ENCODE data around the gene FURIN.
"Not testable (repeated sequence)": the region's sequence is repeated elsewhere in the genome, so short reads cannot be mapped to it uniquely, and the experiment has no call there.

FURIN gene

GRCh38 chr15:90868261-90868689 lies at the start of gene FURIN:
TSS of gene FURIN (plus strand) at chr15:90868588. CDS start at chr15:90875741, 7,153 bp downstream.
- no peak for DNase-seq

DNA sequence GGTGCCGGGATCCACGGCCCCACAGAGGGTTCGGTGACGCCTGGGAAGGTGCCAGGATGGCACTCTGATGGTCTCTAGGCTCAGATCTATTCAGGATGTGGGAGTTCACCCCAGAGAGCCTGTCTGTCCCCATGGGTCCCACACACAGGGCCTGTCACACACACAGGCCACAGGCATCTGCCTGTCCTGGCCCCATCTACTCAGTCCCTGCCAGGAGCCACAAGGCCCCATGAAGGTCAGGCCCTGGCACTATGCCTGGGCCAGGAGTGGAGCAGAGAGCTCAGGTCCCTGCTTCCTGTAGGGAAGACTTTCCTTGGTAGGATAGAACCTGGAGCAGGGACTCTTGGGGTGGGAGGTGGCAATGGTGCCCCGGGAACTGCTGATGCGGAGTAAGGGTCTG lies 49.0 kb upstream of the FURIN start:
- DNase-seq, result no peak

- no peak for DNase-seq
Observed at GRCh38 chr15:90819850-90820249, 48.5 kb upstream of the FURIN start.

- DNase-seq, result no peak
Observed at GRCh38 chr15:90820481-90820880, 47.9 kb upstream of the FURIN start.

DNA sequence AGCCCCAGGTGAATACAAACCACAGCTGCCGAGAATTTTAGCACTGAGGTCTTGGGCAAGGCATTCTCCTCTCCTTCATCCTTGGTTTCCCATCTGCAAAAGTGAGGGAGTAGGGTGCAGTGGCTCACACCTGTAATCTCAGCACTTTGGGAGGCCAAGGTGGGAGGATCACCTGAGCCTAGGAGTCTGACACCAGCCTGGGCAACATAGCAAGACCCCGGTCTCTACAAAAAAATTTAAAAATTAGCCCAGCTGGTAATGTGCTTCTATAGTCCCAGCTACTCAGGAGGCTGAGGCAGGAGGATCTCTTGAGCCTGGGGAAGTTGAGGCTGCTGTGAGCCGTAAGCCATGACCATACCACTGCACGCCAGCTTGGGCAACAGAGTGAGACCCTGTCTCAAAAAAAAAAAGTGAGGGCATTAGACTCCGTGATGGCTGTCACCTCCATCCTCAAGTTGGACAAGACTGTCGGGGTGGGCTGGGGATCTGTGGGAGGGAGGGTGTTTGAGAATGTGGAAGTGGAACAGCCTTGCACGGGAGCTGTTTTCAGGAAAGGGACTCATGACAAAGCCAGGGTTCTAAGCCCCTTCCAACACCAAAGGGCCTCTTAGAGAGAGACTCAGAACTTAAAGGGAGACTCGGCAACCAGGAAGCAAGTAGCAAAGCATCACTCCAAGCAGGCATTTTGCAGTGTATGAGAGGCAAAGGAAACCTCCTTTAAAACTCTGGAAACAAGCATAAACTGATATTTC lies 46.0 kb upstream of the FURIN start:
- DNase-seq, result no peak

GRCh38 chr15:90823455-90823974 lies 44.9 kb upstream of the FURIN start:
- DNase-seq, result no peak

DNA sequence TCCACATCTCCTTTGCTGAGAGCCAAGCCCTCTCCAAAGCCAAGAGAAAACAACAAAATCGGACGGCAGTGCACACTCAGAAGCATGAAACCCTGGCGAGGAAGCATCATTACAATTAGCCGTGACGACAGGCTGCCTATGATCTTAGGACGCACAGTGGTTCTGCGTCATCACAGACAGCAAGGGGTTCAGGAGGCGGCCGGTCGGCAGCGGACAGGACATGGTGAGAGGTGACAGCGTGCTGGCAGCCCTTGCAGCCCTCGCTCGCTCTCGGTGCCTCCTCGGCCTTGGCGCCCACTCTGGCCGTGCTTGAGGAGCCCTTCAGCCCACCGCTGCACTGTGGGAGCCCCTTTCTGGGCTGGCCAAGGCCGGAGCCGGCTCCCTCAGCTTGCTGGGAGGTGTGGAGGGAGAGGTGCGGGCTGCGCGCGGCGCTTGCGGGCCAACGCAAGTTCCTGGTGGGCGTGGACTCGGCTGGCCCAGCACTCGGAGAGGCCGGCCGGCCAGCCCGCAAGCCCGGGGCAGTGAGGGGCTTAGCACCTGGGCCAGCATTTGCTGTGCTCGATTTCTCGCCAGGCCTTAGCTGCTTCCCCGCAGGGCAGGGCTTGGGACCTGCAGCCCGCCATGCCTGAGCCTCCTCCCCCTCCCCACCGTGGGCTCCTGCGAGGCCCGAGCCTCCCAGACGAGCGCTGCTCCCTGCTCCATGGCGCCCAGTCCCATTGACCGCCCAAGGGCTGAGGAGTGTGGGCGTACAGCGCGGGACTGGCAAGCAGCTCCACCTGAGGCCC lies 43.1 kb upstream of the FURIN start:
- not testable (repeated sequence) for DNase-seq

DNA sequence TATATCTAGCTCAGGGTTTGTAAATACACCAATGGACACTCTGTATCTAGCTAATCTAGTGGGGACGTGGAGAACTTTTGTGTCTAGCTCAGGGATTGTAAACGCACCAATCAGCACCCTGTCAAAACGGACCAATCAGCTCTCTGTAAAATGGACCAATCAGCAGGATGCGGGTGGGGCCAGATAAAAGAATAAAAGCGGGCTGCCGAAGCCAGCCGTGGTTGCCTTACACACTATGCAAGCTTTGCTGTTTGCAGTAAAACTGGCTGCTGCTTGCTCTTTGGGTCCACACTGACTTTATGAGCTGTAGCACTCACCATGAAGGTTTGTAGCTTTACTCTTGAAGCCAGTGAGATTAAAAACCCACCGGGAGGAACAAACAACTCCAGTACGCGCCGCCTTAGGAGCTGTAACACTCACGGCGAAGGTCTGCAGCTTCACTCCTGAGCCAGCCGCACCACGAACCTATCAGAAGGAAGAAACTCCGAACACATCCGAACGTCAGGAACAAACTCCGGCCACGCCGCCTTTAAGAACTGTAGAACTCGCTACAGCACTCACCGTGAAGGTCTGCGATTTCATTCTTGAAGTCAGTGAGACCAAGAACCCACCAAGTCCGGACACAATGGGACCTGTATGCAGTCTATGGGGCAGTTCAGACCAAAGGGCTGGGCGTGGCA lies 42.0 kb upstream of the FURIN start:
- not testable (repeated sequence) for DNase-seq

DNA sequence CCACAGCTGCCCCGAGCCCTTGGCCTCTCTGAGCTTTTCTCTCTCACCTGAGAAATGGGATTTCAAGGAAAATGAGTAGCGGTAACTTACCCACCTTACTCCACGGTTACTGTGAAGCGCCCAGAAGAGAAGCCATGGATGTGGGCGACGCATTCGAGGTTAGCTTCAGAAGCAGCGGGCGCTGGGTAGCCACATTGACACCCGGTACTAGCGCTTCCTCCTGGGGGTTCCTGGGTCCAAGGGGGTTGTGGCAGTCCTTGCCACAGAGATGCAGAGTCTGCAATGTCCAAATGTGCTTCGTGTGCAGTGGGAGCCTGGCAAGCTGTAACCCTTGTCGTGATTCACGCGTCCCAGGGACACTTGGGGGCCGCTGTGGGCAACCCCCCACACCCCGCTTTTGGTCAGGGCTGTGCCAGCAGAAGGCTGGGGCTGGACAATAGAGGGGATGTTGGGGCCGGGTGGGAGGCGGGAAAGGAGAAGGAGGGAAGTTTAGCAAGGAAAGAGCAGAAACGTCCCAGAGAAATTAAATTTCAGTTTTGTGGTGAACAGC lies 41.4 kb upstream of the FURIN start:
- DNase-seq, result no peak

- DNase-seq, result no peak
Observed at GRCh38 chr15:90828111-90828510, 40.3 kb upstream of the FURIN start.

DNA sequence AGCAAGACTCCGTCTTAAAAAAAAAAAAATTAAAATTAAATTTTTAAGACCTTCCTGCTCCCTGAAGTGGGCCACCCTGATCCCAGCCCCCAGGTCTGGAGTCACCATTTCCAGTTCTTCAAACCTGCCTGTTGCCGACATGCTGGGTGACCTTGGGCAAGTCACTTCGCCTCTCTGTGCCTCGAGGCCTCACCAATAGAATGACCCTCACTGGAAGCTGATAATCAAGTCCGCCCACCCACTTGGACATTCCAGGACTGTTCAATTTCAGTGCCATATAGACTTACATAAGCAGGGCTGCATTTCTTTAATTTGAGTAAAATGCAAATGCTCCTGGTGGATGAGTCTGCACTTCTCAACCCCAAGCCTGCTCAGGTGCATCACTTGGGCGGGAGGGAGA lies 39.3 kb upstream of the FURIN start:
- no peak for DNase-seq

DNA sequence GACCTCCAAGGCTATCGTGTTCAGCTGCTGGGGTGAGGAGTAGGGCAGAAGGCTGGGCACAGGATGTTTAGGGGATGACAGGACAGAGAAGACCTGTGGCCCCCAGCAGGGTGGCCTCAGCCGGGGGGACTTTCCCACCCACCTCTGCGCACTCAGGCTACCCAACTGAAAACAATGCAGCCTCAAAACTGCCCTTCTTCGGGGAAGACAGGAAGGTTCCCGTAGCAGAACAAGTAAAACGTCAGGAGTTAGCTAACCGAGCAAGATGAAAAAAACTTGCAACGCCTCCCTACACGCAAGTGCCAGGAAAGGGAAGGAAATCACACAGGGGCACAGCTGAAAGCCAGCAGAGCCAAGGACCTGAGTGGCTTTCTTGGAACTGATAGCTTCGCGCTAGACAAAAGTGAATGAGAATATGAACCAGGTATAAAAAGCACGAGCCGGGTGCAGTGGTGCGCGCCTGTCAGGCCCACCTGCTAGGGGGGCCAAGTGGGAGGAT lies 38.4 kb upstream of the FURIN start:
- DNase-seq, result peak; percentile 34

DNA sequence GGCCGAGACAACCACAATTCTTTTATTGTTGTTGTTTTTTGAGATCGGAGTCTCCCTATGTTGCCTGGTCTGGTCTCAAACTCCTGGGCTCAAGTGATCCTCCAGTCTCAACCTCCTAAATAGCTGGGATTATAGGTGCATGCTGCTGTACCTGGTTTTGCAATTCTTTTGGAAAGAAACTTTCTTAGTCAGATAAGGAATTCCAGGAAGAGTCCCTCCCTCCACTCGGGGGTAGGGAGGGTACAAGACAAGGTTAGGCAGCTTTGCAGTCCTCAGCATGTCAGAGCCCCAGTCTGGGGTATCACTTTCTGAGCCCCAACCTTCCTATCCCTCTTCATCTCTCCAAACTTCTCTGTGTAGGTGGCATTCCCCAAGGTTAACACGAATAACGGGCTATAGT lies 33.8 kb upstream of the FURIN start:
- DNase-seq, result no peak

- DNase-seq, result no peak
Observed at GRCh38 chr15:90836296-90836871, 32.0 kb upstream of the FURIN start.

- no peak for DNase-seq
Observed at GRCh38 chr15:90837094-90837493, 31.3 kb upstream of the FURIN start.

- DNase-seq, result peak; percentile 85
Observed at GRCh38 chr15:90838139-90838538, 30.2 kb upstream of the FURIN start.

DNA sequence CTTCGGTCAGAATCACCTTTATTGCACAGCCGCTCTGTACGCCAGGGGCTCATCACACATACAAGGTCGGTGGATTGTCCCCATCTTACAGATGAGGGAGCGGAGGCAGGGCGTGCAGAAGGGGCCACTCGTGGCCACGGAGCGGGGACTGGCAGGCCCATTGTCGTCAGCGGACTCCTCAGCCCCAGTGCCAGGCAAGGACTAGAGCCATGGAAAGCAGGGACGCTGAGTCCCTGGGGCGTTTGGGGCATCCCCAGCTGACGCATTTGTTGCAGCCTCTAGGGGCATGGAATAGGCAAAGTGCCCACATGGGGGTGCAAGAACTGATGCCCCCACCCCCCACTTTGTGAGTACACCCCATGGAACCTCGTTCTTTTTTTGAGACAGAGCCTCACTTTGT lies 29.8 kb upstream of the FURIN start:
- DNase-seq, result no peak

GRCh38 chr15:90839187-90840071 lies 29.0 kb upstream of the FURIN start:
- no peak for DNase-seq

- no peak for DNase-seq
Observed at GRCh38 chr15:90840157-90840855, 28.1 kb upstream of the FURIN start.

- DNase-seq, result no peak
Observed at GRCh38 chr15:90840954-90841353, 27.4 kb upstream of the FURIN start.

- no peak for DNase-seq
Observed at GRCh38 chr15:90844696-90845095, 23.7 kb upstream of the FURIN start.

Measured in CD4-positive, alpha-beta T cell treated with Interleukin-17A for 1 hour (primary cell).